ENCODE results near the gene MYRF.

Gene MYRF

DNA sequence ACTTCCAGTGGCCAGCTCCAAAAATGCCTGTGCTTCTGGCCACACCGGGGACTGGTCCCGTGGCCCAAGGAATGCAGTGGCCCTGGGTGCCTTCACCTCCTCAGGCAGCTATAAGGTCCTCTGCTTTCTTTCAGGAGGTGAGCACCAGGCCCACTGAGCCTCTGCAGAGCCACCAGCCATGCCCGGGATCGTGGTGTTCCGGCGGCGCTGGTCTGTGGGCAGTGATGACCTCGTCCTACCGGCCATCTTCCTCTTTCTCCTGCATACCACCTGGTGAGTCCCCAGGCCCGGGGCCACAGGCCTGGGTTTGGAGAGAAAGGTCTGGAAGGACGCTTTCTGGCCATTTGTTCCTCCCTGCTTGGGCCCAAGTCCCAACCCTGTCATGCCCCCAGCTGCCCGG, 32.5 kb upstream of the MYRF start:
- DNase-seq: no peak

DNA sequence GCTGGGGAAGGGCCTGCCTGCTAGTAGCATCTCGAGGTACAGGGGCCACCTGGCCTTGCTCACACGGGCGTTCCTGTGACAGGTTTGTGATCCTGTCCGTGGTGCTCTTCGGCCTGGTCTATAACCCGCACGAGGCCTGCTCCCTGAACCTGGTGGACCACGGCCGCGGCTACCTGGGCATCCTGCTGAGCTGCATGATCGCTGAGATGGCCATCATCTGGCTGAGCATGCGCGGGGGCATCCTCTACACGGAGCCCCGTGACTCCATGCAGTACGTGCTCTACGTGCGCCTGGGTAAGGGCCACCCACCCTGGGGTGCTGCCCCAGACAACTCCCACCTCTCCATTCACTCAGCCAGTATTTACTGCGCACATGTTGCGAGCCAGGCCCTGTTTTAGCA, 31.8 kb upstream of the MYRF start:
- no peak for DNase-seq

DNA sequence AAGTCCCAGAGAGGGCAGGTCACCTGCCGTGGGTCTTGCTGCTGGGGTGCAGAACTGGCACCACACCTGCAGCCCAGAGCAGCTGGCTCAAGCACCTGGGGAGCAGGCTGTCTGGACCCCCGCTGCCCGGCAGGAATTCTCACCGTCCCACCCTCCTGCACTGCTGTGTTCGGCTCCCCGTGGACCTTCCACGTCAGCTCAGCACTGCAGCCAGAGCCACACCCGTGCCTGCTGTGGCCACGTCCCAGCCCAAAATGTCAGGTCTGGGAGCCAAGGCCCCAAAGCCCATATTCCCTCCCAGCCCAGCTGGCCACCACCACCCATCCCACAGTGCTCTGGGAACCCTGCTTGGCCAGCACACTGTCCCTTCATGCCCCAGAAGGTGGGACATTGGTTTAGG, 28.0 kb upstream of the MYRF start:
- DNase-seq: no peak

GRCh38 chr11:61725781-61726231, 26.6 kb upstream of the MYRF start:
- no peak for DNase-seq

DNA sequence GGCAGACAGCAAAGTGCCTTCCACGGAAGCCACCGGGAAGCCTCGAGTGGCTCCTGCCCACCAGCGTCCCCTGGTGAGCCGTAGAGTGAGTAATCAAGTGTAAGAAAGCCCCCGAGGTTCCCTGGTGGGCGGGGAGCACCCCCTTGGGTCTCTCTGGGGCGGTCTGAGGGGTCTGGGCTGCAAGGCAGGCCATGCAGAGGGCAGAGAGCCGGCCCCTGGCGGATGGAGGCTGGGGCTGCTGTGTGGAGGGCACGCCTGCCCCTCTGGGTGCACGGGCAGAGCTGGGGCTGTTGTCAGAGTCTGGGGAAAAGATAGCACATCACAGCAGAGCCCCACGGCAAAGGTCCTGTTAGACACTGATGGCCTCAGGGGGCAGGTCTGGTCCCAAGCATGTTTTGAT, 25.7 kb upstream of the MYRF start:
- DNase-seq: no peak

DNA sequence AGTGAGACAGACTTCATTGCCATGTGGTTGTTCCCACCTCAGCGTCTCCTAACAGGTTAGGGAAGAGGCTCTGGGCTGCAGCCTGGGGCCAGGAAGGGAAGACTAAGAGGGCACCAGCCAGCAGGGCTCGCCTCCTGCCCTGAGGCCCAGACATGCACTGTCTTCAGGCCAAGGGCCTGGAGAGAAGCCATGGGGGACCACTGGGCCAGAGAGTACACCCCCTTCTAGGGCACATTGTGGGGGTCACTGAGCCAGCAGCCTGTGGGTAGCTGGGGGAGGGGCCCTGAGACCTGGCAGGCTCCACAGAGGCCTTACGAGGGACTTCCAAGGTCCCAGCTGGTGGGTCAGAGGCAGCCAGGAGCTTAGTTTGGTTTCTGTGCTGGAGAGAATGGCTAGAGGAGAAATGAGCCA, 25.0 kb upstream of the MYRF start:
- DNase-seq: no peak

DNA sequence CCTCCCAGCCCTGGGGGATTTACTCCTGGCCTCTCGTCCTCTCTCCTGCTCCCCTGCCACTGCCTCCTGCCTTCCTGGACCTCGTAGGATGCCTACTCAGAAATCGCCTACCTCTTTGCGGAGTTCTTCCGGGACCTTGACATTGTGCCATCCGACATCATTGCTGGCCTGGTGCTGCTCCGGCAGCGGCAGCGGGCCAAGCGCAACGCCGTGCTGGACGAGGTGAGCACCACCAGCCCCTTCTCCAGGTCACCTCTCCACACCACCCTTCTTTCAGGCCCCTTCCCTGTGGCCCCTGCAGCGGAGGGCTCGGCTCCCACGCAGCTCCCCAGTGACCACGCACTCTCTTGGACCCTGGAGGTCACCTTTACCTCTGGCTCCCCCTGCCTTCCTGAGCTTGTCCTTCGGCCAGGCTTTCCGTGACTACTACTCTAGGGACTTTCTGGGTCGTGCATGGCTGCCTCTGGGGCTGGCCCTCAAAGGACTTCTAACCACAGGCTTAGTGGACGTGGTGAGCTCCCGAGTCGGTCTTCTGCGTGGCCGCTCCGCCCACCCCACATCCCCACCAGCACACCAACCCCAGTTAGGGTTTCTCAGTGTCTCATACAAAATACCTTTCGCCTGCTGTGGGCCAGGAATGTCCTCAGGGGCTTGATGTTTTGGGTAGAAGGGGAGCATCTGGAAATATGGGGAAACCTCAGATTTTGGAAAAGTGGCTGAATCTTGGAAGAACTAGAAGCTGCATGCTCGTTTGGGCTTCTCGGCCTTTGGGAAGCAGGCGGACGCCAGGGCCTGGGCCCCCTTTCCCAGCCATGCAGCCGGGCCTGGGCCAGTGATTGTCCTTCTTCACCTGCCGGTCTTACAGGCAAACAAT, 24.1 kb upstream of the MYRF start:
- no peak for DNase-seq

- no peak for DNase-seq
Observed at GRCh38 chr11:61728940-61729219, 23.6 kb upstream of the MYRF start.

DNA sequence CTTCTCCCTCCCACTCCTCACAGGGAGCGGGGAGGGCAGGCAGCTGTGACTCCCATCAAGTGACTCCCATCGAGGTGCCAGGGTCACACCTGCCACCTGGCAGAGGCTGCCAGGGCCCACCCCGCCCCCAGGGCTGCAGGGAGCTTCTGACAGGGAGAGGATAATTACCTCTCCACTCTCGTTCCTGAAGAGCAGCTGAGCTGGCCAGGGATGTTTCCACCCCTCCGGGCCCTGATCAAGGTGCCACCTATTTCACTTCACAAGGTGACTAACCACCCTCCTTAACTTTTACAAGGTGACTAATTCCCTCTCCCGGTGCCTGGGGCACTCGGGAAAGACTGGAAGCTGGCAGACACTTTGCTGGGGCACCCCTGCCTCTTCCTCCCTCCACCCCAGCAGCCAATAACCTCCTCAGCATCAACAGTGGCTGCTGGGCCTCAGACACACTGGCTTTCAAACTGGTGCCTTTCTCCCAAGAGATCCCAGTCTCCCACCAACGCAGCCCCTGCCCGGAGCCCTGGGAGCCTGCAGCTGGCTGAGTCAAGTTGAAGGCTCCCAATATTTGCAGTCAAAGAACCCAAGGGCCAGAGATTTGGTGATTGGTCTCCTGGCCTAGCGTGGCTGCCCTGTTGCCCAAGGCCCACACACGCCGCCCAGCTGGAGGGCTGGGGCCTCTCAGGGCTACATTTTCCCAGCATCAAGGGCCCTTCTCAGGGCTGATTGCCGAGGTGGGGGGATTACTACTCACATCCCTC, 22.0 kb upstream of the MYRF start:
- DNase-seq: no peak

GRCh38 chr11:61731211-61731951, 21.1 kb upstream of the MYRF start:
- DNase-seq: no peak

GRCh38 chr11:61731952-61732675, 20.3 kb upstream of the MYRF start:
- no peak for DNase-seq

GRCh38 chr11:61732705-61733104, 19.7 kb upstream of the MYRF start:
- no peak for DNase-seq

- no peak for DNase-seq
Observed at GRCh38 chr11:61733120-61733978, 19.1 kb upstream of the MYRF start.

- no peak for DNase-seq
Observed at GRCh38 chr11:61734767-61735166, 17.7 kb upstream of the MYRF start.

DNA sequence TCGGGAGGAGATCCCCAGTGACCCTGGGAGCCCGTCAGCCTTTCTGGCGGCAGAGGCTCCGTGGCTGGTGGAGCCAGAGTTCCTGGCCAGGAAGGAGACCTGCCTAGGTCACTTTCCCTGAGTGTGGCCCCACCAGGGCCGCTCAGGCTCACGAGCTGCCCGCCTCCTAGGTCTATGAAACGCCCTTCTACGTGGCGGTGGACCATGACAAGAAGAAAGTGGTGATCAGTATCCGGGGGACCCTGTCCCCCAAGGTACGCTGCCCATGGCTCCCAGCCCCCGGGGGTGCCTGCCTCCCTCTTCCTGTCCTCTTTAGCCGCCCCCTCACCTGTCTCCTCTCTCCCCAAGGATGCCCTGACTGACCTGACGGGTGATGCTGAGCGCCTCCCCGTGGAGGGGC, 17.0 kb upstream of the MYRF start:
- no peak for DNase-seq

- DNase-seq: no peak
Observed at GRCh38 chr11:61736310-61736709, 16.1 kb upstream of the MYRF start.

DNA sequence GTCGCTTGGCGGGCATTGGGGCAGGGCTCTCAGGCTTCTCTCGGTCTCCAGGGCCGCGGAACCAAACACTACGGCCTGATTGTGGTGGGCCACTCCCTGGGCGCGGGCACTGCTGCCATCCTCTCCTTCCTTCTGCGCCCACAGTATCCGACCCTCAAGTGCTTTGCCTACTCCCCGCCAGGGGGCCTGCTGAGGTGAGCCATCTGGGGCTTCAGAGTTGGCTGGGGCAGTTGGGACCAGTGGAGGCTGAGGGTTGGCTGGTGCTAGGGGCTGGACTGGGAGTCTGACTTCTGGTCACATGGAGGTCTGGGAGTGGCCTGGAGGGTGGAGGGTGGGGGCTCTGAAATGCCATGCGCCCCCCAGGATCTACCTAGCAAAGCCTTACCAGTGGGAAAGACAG, 15.3 kb upstream of the MYRF start:
- no peak for DNase-seq

- DNase-seq: no peak
Observed at GRCh38 chr11:61737636-61738386, 14.6 kb upstream of the MYRF start.

DNA sequence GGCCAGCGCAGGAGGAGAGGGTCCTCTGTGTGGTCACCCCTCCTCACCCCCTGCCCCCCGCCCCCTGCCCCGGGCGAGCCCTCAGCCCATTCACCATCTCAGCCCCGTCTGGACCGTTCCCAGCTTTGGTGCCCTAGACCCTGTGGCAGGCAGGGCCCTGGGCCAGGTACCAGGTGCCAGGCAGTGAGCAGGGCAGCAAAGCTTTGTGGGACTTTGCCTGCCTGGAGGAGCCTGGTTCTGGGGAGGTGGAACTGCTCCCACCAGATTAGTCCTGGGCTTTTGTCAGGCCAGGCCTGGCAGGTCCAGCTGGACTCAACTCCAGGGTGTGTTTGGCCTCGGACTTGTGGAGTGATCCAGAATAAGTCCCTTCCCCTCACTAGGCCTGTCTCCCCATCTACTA, 13.7 kb upstream of the MYRF start:
- no peak for DNase-seq

DNA sequence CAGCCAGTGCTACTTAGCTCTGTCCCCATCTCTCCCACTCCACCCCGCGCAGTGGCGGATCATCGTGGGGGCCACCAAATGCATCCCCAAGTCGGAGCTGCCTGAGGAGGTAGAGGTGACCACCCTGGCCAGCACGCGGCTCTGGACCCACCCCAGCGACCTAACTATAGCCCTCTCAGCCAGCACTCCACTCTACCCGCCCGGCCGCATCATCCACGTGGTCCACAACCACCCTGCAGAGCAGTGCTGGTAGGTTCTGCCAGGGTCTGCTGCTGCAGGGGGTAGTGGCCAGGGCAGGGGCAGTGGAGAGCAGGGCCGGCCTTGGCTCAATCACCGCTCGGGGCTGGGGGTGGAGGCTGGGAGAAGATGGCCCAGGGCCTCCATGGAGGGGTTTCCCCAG, 13.0 kb upstream of the MYRF start:
- no peak for DNase-seq

GRCh38 chr11:61739966-61740365, 12.5 kb upstream of the MYRF start:
- no peak for DNase-seq
